BLaER1 (cell line): ENCODE data around the gene ZBTB45.
"Not testable (repeated sequence)": the region's sequence is repeated elsewhere in the genome, so short reads cannot be mapped to it uniquely, and the experiment has no call there.

Source experiments
- H3K27ac ChIP-seq: shearing (Covaris generic); formaldehyde crosslinking; 2 replicates; pipeline ENCODE4 v1.8.1; 2022
- H3K27me3 ChIP-seq: shearing (Covaris generic); formaldehyde crosslinking; 2 replicates; pipeline ENCODE4 v1.8.1; 2022
- H3K36me3 ChIP-seq: shearing (Covaris generic); formaldehyde crosslinking; 2 replicates; pipeline ENCODE4 v1.8.1; 2022
- H3K4me1 ChIP-seq: shearing (Covaris generic); formaldehyde crosslinking; 2 replicates; pipeline ENCODE4 v1.8.1; 2022
- H3K4me2 ChIP-seq: shearing (Covaris generic); formaldehyde crosslinking; 2 replicates; pipeline ENCODE4 v1.8.1; 2022
- H3K4me3 ChIP-seq: shearing (Covaris generic); formaldehyde crosslinking; 2 replicates; pipeline ENCODE4 v1.8.1; 2022
- H3K9ac ChIP-seq: shearing (Covaris generic); formaldehyde crosslinking; 2 replicates; pipeline ENCODE4 v1.8.1; 2022
- H3K9me3 ChIP-seq: shearing (Covaris generic); formaldehyde crosslinking; 2 replicates; pipeline ENCODE4 v1.8.1; 2022
- H4K20me1 ChIP-seq: shearing (Covaris generic); formaldehyde crosslinking; 2 replicates; pipeline ENCODE4 v1.8.1; 2022
- Cebpa-rat ChIP-seq: shearing (Covaris generic); IDR thresholded peaks from 2 replicates; pipeline ENCODE4 v1.8.1; 2022

Gene ZBTB45

DNA sequence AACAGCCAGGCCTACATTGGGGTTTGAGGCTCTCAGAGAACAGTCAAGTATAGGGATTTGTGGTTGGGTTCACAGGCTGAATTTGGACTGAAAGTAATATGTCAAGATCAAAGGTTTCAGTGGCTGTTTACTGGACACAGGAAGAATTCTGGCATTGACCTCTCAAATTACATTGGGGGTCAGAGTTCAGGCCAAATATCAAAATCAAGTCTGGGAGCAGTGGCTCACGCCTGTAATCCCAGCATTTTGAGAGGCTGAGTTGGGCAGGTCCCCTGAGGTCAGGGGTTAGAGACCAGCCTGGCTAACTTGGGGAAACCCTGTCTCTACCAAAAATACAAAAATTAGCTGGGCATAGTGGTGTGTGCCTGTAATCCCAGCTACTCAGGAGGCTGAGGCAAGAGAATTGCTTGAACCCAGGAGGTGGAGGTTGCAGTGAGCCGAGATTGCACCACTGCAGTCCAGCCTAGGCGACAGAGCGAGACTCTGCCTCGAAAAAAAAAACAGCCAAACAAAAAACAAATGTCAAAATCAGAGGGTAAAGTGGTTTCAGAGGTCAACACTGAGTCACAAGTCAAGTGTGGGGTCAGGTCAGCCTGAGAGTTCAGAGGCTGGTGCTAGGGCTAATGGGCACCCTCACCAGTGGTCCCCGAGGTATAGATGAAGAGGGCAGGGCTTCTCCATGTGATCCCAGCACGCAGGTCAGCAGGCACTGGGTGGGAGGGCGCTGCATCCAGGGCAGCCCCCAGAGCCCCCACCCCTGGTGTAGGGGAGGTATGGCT is 9.3 kb downstream of the ZBTB45 start:
- no peaks in the 10 kb centered on the region for H4K20me1 ChIP-seq
- H3K4me1 ChIP-seq, result peaks cover 37% of the 10 kb centered on the region
- H3K9ac ChIP-seq, result peak overlapping the region; percentile 22; the same call in 1 of the 2 replicates
- 0 out of 2 replicates have a peak overlapping the region, but pooled peaks have one; percentile 1 for H3K27ac ChIP-seq
- no peak for TF ChIP-seq Cebpa-rat
- H3K27me3 ChIP-seq, result no peaks in the 10 kb centered on the region
- H3K9me3 ChIP-seq, result peaks cover 31% of the 10 kb centered on the region
- H3K4me2 ChIP-seq, result peak overlapping the region; percentile 61
- peaks cover 10% of the 10 kb centered on the region; the same call in 1 of the 2 replicates for H3K36me3 ChIP-seq
- H3K4me3 ChIP-seq, result no peak overlapping the region

DNA sequence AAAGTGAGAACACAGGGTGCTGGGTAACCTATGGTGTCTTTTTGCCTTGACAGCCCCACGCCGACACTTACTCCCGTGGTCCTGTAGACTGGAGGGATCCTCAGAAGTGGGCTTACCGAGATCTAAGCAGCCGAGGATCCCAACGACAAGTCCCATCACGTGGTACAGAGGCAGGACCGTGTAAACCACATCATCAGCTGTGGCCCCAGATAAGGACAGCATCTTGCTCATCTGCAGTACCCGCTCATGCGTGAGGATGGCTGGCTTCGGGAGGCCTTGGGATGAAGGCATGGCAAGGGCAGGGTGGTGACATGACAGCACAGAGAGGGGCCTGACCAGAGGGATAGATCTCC is 9.9 kb downstream of the ZBTB45 start:
- Histone ChIP-seq H3K27me3 (no peaks in the 10 kb centered on the region), H3K4me2 (peak overlapping the region; percentile 61), H3K36me3 (peaks cover 10% of the 10 kb centered on the region; the same call in 1 of the 2 replicates), H3K4me1 (peaks cover 32% of the 10 kb centered on the region), H3K4me3 (no peak overlapping the region), H3K27ac (peak overlapping the region; percentile 1; the same call in 1 of the 2 replicates), H4K20me1 (no peaks in the 10 kb centered on the region), H3K9ac (peak overlapping the region; percentile 22; the same call in 1 of the 2 replicates), H3K9me3 (peaks cover 31% of the 10 kb centered on the region)
- TF ChIP-seq Cebpa-rat, result no peak

DNA sequence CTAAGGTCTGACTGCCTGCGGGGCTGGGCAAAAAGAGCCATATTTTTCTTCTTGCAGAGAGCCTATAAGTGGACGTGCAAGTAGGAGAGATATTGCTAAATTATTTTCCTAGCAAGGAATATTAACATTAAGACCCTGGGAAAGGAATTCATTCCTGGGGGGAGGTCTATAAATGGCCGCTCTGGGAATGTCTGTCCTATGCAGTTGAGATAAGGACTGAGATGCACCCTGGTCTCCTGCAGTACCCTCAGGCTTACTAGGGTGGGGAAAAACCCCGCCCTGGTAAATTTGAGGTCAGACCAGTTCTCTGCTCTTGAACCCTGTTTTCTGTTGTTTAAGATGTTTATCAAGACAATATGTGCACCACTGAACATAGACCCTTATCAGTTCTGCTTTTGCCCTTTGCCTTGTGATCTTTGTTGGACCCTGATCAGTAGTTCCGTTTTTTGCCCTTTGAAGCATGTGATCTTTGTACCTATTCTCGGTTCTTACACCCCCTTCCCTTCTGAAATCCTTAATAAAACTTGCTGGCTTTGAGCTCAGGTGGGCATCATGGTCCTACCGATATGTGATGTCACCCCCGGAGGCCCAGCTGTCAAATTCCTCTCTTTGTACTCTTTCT is 11.9 kb downstream of the ZBTB45 start:
- not testable (repeated sequence) for H3K27ac ChIP-seq, H3K4me2 ChIP-seq, H3K27me3 ChIP-seq, H3K36me3 ChIP-seq, H3K9ac ChIP-seq, H3K4me3 ChIP-seq, H4K20me1 ChIP-seq
- peaks cover 19% of the 10 kb centered on the region for H3K4me1 ChIP-seq
- H3K9me3 ChIP-seq, result peaks cover 31% of the 10 kb centered on the region

DNA sequence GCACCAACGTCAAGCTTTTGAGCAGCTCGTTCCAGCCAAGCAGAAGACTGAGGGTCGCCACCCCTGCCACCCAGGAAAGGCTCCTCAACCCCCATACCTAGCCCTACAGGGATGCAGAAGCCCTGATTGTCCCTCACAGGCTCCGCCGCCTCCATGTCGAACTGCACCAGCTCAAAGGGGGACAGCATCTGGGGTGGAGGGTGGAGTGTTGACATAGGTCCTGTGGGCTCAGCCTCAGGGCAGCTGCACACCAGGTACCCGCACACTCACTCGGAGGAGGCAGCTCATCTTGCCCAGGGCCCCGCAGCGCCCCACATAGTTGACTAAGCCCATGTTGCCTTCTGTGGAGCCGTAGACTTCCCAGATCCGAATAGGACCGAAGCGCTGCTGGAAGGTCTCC is 19.4 kb downstream of the ZBTB45 start:
- TF ChIP-seq Cebpa-rat, result no peak
- no peaks in the 10 kb centered on the region for H3K27me3 ChIP-seq
- no peaks in the 10 kb centered on the region for H4K20me1 ChIP-seq
- H3K4me2 ChIP-seq, result peak overlapping the region; percentile 97
- no peak overlapping the region for H3K9ac ChIP-seq
- peak overlapping the region; percentile 69; the same call in 1 of the 2 replicates for H3K4me3 ChIP-seq
- H3K36me3 ChIP-seq, result no peaks in the 10 kb centered on the region
- H3K9me3 ChIP-seq, result no peaks in the 10 kb centered on the region
- peaks cover 27% of the 10 kb centered on the region for H3K4me1 ChIP-seq
- H3K27ac ChIP-seq, result no peak overlapping the region

DNA sequence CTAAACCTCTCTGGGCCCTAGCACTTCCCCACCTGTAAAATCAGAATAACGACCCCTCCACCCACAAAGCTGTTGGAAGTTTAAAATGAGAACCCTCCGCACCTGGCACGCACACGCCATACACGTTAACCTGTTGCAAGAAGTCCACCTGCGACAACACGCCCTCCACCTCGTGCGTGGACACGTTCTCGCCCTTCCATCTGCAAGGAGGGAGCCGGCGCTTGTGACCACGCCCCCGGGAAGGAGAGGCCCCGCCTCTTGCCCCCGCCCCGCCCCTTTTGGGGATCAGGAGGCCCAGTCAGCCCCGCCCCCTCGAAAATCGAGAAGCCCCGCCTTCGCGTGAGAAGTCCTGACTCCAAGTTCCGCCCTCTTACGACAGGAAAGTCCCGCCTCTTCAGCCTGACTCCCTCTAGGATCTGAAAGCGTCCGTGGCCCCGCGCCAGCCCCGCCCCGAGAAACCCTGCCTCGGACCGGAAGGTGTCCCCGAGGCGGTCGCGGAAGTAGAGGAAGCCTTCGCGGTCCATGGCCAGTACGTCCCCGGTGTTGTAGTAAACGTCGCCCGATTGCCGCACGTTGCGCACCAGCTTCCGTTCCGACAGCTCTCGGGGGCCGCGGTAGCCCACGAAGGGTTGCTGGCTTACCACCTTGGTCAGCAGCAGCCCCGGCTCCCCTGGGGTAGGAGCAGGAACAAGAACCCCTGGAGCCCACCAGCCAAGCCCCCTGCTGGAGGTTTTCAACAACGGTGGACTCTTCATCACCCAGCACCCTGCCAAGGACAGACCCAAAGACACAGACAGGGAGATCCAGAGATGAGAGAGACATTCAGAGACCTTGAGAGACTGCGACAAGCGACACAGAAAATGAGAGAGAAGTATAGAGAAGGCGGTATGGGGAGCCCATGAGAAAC is 20.3 kb downstream of the ZBTB45 start:
- no peak for TF ChIP-seq Cebpa-rat
- no peaks in the 10 kb centered on the region for H3K27me3 ChIP-seq
- peak overlapping the region; percentile 97 for H3K4me2 ChIP-seq
- H4K20me1 ChIP-seq, result no peaks in the 10 kb centered on the region
- peak overlapping the region; percentile 73 for H3K9ac ChIP-seq
- H3K4me3 ChIP-seq, result peak overlapping the region; percentile 69
- H3K9me3 ChIP-seq, result no peaks in the 10 kb centered on the region
- peak overlapping the region; percentile 71 for H3K27ac ChIP-seq
- H3K4me1 ChIP-seq, result peaks cover 27% of the 10 kb centered on the region
- no peaks in the 10 kb centered on the region for H3K36me3 ChIP-seq

DNA sequence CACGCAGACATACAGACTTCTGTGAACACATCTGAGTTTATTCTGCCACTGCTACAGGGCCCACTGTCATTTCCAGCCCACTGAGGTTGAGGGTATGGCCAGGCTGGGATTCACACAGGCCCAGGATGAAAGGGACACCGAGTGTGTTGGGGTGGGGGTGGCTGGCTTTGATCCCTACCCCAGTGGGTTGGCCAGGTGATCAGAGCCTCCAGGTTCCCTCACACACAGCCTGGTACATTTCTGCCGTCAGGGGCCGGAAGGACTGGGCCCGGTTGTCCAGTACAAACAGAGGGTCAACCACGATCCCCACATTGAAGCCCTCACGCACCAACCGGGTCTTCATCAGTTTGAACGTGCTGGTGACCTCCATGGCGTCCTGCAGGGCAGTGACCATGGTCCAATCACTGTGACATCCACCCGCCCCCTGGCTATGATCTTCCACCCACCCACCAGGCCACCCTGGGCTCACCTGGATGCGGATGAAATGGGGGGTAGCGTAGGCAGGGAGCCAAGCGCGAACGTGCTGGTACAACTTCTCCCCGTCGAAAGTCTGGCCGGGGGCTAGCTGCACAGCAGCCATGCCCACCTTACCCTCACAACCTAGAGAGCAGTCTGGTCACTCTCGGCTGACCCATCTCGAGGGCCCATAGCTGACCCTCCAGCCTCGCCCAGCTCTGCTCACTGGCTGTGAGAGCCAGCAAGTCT is 21.1 kb downstream of the ZBTB45 start:
- Histone ChIP-seq H3K4me3 (peak overlapping the region; percentile 69), H3K9ac (peak overlapping the region; percentile 73), H3K9me3 (no peaks in the 10 kb centered on the region), H3K27me3 (no peaks in the 10 kb centered on the region), H3K36me3 (no peaks in the 10 kb centered on the region), H3K4me1 (peaks cover 27% of the 10 kb centered on the region), H3K4me2 (peak overlapping the region; percentile 97), H4K20me1 (no peaks in the 10 kb centered on the region), H3K27ac (peak overlapping the region; percentile 67)
- TF ChIP-seq Cebpa-rat, result no peak

DNA sequence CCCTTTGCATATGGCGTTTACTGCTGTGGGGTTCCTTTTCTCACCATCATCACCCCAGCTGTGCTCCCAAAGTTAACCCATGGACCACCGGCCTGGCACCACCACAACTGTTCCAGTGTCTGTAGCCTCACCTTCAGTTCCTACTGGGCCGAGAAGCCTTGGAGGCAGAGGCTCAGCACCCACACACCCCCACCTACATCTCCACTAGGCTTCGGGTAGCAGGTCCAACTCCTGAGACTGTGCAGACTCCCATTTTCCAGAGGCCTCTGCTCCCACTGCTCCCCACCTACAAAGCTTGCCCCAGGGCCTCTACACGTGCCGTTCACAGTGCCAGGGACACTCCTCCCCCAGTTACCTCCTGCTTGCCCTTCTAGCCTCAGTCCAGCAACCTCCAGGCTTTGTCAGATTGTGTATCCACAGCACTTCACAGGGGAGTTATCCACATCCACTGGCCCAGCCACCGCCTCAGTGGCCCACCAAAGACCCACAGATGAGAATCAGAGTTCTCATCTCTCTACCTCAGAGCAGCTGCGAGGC is 21.9 kb downstream of the ZBTB45 start:
- TF ChIP-seq Cebpa-rat, result no peak
- H3K4me1 ChIP-seq, result peaks cover 27% of the 10 kb centered on the region
- H3K27me3 ChIP-seq, result no peaks in the 10 kb centered on the region
- H4K20me1 ChIP-seq, result no peaks in the 10 kb centered on the region
- no peak overlapping the region for H3K9ac ChIP-seq
- H3K27ac ChIP-seq, result no peak overlapping the region
- H3K36me3 ChIP-seq, result no peaks in the 10 kb centered on the region
- peak overlapping the region; percentile 97 for H3K4me2 ChIP-seq
- no peaks in the 10 kb centered on the region for H3K9me3 ChIP-seq
- H3K4me3 ChIP-seq, result 0 out of 2 replicates have a peak overlapping the region, but pooled peaks have one; percentile 69

DNA sequence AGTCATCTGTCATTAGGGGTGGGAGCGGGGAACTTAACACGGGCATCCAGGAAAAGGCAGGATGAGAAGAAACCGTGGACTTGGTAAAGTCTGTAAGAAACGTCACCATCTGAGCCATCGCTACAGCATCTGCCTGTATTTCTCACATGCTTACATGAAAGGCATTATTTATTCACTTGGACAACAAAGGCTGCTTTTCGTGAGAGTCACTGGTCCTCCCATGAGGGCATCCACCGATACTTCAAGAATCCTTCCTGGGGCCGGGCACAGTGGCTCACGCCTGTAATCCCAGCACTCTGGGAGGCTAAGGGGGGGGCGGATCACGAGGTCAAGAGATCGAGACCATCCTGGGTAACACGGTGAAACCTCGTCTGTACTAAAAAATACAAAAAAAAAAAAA is 27.3 kb downstream of the ZBTB45 start:
- H3K27ac ChIP-seq, result no peak overlapping the region
- no peak overlapping the region for H3K4me3 ChIP-seq
- H3K9ac ChIP-seq, result no peak overlapping the region
- no peaks in the 10 kb centered on the region for H3K4me1 ChIP-seq
- no peaks in the 10 kb centered on the region for H3K27me3 ChIP-seq
- TF ChIP-seq Cebpa-rat, result no peak
- no peaks in the 10 kb centered on the region for H3K9me3 ChIP-seq
- H4K20me1 ChIP-seq, result no peaks in the 10 kb centered on the region
- H3K36me3 ChIP-seq, result no peaks in the 10 kb centered on the region
- H3K4me2 ChIP-seq, result no peak overlapping the region

DNA sequence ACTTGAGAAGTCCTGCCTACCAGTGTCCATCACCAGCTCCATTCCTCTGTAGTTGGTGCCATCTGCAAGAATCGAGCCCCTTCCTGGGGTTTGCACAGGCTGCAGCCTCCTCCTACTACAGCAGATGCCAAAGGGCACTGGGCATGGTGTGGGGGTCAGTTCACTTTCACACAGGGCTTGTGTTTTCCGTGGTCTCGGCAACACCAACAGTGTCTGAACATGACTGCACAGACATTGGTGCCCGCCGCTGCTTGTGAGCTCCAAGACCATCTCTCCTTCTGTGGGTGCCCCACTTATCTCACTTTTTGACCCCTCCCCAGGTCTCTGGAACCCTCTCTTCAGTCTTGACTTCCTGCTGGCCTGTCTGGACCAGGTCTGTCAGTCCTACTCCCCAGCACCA is 28.2 kb downstream of the ZBTB45 start:
- Histone ChIP-seq H3K4me2 (no peak overlapping the region), H3K9ac (no peak overlapping the region), H3K4me3 (no peak overlapping the region), H4K20me1 (no peaks in the 10 kb centered on the region), H3K27me3 (no peaks in the 10 kb centered on the region), H3K4me1 (no peaks in the 10 kb centered on the region), H3K27ac (no peak overlapping the region), H3K36me3 (no peaks in the 10 kb centered on the region), H3K9me3 (no peaks in the 10 kb centered on the region)
- TF ChIP-seq Cebpa-rat, result no peak

DNA sequence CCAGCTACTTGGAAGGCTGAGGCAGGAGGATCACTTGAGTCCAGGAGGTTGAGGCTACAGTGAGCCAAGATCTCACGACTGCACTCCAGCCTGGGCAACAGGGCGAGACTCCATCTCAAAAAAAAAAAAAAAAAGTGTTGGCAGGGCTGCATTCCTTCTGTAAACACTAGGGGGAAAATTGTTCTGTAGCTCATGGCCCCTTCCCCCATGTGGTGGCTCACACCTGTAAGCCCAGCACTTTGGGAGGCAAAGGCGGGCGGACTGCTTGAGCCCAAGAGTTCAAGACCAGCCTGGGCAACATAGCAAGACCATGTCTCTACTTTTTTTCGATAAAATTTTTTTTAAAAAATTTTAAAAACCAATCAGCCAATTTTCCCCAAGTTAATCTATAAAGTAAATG is 35.3 kb downstream of the ZBTB45 start:
- not testable (repeated sequence) for H3K4me2 ChIP-seq, H3K4me3 ChIP-seq, H3K27ac ChIP-seq, H4K20me1 ChIP-seq, H3K9me3 ChIP-seq, H3K9ac ChIP-seq, H3K27me3 ChIP-seq
- Histone ChIP-seq H3K36me3 (peaks cover 18% of the 10 kb centered on the region), H3K4me1 (peaks cover 30% of the 10 kb centered on the region)
